OCI-LY7 (cell line): ENCODE results near the gene PMM2. TPM values are rescaled to one million over a fixed set of nuclear protein-coding genes. Genes with fewer than 3 reads are reported as not detected.

ENCODE experiments used
- BruUV-seq: library from RNA; stranded (reverse); fragments of 400-500 nt; replicated peaks from 2 replicates; lab custom pipeline; 2021; lab: Mats Ljungman, UMichigan
- CTCF ChIA-PET: fragments of 300-600 bp; sonication (Branson Sonifier 250); formaldehyde crosslinking; loops from one replicate; lab custom pipeline; 2022; ENCODE audit warnings: antibody characterized with exemption; ENCODE audit not compliant: unreplicated experiment; lab: Charles Lee
- POLR2A ChIA-PET: fragments of 300-600 bp; sonication (Branson Sonifier 250); formaldehyde crosslinking; loops from one replicate; lab custom pipeline; 2022; ENCODE audit warnings: antibody characterized with exemption; lab: Charles Lee
- DNase-seq: peaks from one replicate; pipeline ENCODE4 v3.0.0-alpha.2; 2015; ENCODE audit warnings: low spot score
- H2AFZ ChIP-seq: fragments of 200-600 bp; sonication (generic), shearing (Covaris generic); 2 replicates; pipeline ENCODE4 v1.6.1; 2014; ENCODE audit warnings: mild to moderate bottlenecking, antibody characterized with exemption, low read length, moderate library complexity
- H3K27ac ChIP-seq: fragments of 200-600 bp; sonication (generic); 2 replicates; pipeline ENCODE4 v1.5.1; 2014; ENCODE audit warnings: mixed run types, low read depth, mild to moderate bottlenecking, moderate library complexity, low read length, inconsistent platforms; ENCODE audit not compliant: poor library complexity, severe bottlenecking
- H3K36me3 ChIP-seq: fragments of 200-600 bp; sonication (generic); 2 replicates; pipeline ENCODE4 v1.6.1; 2014; ENCODE audit warnings: mild to moderate bottlenecking, antibody characterized with exemption, low read length, moderate library complexity, mixed read lengths; ENCODE audit not compliant: insufficient read depth
- H3K4me1 ChIP-seq: fragments of 200-600 bp; sonication (generic); 2 replicates; pipeline ENCODE4 v1.5.1; 2014; ENCODE audit warnings: mild to moderate bottlenecking, low read length; ENCODE audit not compliant: insufficient read depth, poor library complexity, severe bottlenecking
- H3K4me2 ChIP-seq: fragments of 200-600 bp; sonication (generic); 2 replicates; pipeline ENCODE4 v1.6.1; 2014; ENCODE audit warnings: mild to moderate bottlenecking, low read length
- H3K4me3 ChIP-seq: fragments of 200-600 bp; sonication (generic); 2 replicates; pipeline ENCODE4 v1.5.1; 2014; ENCODE audit warnings: mild to moderate bottlenecking, low read depth, low read length; ENCODE audit not compliant: poor library complexity, severe bottlenecking
- H3K79me2 ChIP-seq: fragments of 200-600 bp; sonication (generic); 2 replicates; pipeline ENCODE4 v1.6.1; 2016; ENCODE audit warnings: low read depth, mild to moderate bottlenecking, low read length, moderate library complexity, mixed read lengths; ENCODE audit not compliant: insufficient read depth
- H3K9me2 ChIP-seq: fragments of 200-600 bp; sonication (generic); 2 replicates; pipeline ENCODE4 v1.6.1; 2016; ENCODE audit warnings: mild to moderate bottlenecking, low read length, mixed read lengths; ENCODE audit not compliant: insufficient read depth
- H3K9me3 ChIP-seq: fragments of 200-600 bp; sonication (generic); 2 replicates; pipeline ENCODE4 v1.6.1; 2014; ENCODE audit warnings: mild to moderate bottlenecking, mixed run types, low read length, mixed read lengths
- H4K20me1 ChIP-seq: fragments of 200-600 bp; sonication (generic); 2 replicates; pipeline ENCODE4 v1.6.1; 2014; ENCODE audit warnings: mild to moderate bottlenecking, antibody characterized with exemption, low read length, moderate library complexity, mixed read lengths; ENCODE audit not compliant: insufficient read depth
- CTCF ChIP-seq: fragments of 200-600 bp; sonication (generic); conservative IDR thresholded peaks from 2 replicates; pipeline ENCODE4 v1.5.1; 2014; ENCODE audit warnings: mild to moderate bottlenecking, antibody characterized with exemption, low read length, moderate library complexity, mixed read lengths
- EZH2phosphoT487 ChIP-seq: fragments of 200-600 bp; sonication (generic); IDR thresholded peaks from 2 replicates; pipeline ENCODE4 v1.6.1; 2018; ENCODE audit warnings: low read depth, borderline replicate concordance, mild to moderate bottlenecking, mixed run types, antibody characterized with exemption, low read length, moderate library complexity, mixed read lengths
- intact Hi-C: fragments of 100-400 bp; cut with micrococcal nuclease; formaldehyde crosslinking; loops from one replicate; pipeline ENCODE4 v1.10.0; 2022; ENCODE audit not compliant: unreplicated experiment
- total RNA-seq, 2 experiments: library from RNA; depleted of rRNA in 1 of 2; stranded (reverse); fragments of >200 nt in 1 of 2; shearing (Covaris generic) in 1 of 2; gene quantifications; 2 replicates each; pipeline ENCODE4 v1.2.3, GENCODE V29; 2014 to 2022

Gene PMM2
- total RNA-seq, 2 experiments from 2014 or later, result 39.1 to 53.9 TPM

- no peaks in the 10 kb centered on the region for H4K20me1 ChIP-seq
- peaks cover 100% of the 10 kb centered on the region for H3K36me3 ChIP-seq
- no peak overlapping the region for H3K27ac ChIP-seq
- no peak overlapping the region for H2AFZ ChIP-seq
- H3K4me3 ChIP-seq, result no peak overlapping the region
- ChIA-PET POLR2A (no interaction called here), CTCF (no interaction called here)
- H3K4me1 ChIP-seq, result no peaks in the 10 kb centered on the region
- H3K79me2 ChIP-seq, result no peaks in the 10 kb centered on the region
- DNase-seq, result no peak
- BruUV-seq, result no TSS peak
- intact Hi-C loops, result no loop called here
- H3K9me3 ChIP-seq, result no peaks in the 10 kb centered on the region
- no peak for TF ChIP-seq EZH2phosphoT487
- no peak for TF ChIP-seq CTCF
- H3K4me2 ChIP-seq, result no peak overlapping the region
- H3K9me2 ChIP-seq, result no peaks in the 10 kb centered on the region
Measured at GRCh38 chr16:8814095-8814806, 16.6 kb downstream of the PMM2 start.

GRCh38 chr16:8816967-8817655 is 19.5 kb downstream of the PMM2 start:
- Histone ChIP-seq H3K9me3 (no peaks in the 10 kb centered on the region), H3K9me2 (no peaks in the 10 kb centered on the region), H3K36me3 (peaks cover 99% of the 10 kb centered on the region), H4K20me1 (no peaks in the 10 kb centered on the region), H3K27ac (no peak overlapping the region), H3K4me2 (no peak overlapping the region), H3K4me1 (no peaks in the 10 kb centered on the region), H3K4me3 (no peak overlapping the region), H2AFZ (no peak overlapping the region), H3K79me2 (no peaks in the 10 kb centered on the region)
- CTCF ChIA-PET, result no interaction called here
- BruUV-seq, result TSS peak; percentile 17
- TF ChIP-seq CTCF (no peak), EZH2phosphoT487 (no peak)
- intact Hi-C loops, result no loop called here
- POLR2A ChIA-PET, result interaction anchor here (0.8 kb wide), 1 partner anchor 13 kb away, joined by 3 read pairs; no protein-coding TSS in a partner anchor
- no peak for DNase-seq
